HG03039 (cell line): ENCODE measurements around the gene ST6GALNAC3.

ENCODE experiments used
- ATAC-seq: cut with Tn5 transposase; IDR thresholded peaks from one replicate; pipeline ENCODE4 v1.9.1; 2021; ENCODE audit warnings: mild to moderate bottlenecking, moderate library complexity; ENCODE audit not compliant: unreplicated experiment

Gene ST6GALNAC3

DNA sequence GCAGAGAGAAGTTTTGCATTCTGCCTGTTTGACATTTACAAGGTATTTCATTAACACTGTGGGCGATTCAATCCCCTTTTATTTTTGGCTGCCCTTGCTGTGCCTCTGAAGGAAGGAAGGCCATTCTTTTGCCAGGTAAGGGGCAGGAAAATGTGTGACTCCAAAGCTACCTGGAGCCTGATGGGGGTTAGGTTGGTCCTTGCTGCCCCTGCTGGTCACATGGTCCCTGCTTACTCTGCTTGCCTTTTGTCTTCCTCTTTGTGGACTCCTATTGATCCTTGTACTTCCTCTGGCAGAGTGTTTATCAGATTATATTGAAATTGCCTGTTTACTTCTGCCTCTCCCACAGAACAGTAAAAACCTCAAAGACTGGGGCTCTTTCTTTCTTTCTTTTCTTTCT lies 65.7 kb downstream of the ST6GALNAC3 start:
- ATAC-seq: no peak

DNA sequence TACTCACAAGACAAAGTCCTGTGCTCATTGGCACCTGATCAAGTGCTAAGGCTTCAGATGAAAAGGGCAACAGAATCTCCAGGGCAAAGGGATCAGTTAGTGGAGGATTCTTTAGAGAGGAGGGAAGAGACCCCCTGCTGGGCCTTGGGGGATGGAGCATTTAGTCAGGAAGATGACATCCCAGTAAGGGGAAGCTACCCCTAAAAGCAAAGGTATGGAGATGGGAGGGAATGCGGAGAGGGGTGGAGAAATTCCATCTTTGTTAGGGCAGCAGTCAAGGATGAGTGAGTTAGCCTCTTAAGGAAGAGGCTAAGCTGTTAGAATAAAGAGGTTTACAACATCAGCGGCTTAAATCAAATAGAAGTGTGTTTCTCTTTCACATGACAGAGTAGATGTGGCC lies 67.4 kb downstream of the ST6GALNAC3 start:
- ATAC-seq: no peak

DNA sequence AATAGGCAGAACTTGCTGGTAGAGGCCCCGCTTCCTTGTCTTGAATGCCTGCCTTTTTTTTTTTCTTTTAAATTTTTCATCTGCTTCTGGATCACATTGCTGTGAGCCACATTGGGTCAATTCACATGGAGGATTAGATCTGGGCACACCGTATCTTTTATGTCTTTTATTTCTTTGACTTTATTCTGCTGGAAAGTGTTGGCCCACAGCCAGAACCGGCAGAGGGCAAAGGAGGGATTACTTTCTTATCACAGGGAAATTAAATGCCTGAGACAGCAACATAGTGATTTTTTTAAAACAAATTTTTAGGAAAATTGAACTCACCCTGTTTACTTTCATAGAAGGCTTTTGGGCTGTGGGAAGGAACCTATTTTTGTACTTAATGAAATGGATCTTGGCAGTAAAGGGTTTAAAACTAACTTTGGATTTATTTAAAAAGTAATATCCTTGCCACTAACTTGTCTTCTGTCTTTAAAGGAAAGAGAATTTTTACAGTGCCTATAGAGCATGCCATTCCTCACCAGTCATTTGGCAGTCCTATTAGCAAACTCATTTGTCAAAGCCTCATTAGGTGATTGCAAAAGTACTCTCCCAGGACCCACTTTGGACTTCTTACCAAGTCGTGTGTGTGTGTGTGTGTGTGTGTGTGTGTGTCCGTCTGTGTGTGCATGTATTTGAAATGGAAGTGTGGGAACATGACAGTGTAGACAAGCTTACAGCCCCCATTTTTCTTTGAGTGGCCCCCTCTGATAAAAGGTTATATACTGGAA lies 68.4 kb downstream of the ST6GALNAC3 start:
- ATAC-seq: no peak

DNA sequence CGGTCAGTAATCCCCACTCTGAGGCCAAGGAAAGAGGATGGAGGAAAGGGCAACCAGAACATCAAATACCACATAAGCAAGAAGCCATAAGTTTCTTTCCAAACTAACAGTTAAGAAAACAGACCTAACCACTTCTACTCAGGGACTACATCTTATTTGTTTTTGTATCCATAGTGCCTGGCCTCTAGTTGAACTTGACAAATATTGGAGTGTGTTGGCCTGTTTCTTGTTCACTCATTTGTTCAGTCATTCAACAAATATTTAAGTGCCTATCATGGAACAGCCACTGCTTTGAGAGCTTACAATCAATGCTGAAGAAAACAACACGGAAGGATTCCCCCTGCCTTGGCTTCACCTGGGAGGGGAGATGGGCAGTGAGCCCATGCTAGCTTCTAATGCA lies 69.7 kb downstream of the ST6GALNAC3 start:
- ATAC-seq: no peak

DNA sequence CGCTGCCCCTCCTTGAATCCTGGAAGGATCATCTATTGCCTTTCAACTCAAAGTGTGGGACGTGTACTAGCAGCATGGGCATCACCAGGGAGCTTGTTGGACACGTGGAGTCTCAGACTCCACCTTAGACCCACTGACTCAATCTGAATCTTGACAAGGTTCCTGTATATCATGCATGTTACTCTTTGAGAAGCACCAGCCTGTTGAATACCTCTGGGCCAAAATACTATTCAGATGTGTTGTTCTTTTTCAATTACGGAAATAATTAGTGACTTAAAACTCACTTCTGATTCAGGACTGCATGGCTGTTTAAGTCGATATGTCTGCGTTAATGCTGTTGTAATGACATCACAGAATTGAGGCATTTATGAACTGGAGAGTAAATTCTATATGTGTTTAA lies 70.8 kb downstream of the ST6GALNAC3 start:
- no peak for ATAC-seq

DNA sequence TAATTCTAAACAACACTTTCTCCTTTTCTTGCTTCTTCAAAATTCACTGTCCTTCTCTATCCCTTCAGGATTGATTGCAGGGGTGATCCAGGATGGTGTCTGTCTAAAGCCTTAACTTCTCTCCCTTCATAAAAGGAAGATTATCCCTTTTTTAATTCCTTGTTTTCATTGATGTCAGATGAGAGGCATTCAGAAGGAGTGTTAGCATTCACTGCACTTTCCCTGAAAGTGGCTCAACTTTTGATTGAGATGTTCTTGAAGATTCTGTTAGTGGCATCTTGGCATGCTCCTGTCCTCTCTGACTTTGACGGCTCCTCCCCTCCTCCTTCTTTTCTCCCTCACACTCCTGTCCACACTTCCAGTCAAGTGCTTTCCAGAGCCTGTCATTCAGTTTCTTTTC lies 71.6 kb downstream of the ST6GALNAC3 start:
- no peak for ATAC-seq

DNA sequence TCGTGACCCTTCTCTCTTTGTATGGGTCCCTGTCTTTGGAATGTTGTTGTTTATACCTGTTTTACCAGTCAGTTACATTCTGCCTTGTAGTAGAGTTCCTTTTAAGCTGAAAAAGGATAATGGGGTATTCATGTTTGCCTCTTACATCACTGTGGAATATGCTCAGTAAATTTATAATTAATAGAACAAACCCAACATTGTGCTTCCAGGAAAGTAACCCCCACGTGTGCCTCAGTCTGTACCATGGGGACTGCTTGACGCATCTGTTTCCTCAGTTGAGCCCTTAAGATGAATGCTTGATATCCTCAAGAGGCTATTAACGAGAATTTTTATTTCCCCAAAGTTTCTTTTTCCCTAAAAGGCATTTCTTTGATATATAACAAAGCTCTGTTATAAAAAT lies 73.4 kb downstream of the ST6GALNAC3 start:
- no peak for ATAC-seq

DNA sequence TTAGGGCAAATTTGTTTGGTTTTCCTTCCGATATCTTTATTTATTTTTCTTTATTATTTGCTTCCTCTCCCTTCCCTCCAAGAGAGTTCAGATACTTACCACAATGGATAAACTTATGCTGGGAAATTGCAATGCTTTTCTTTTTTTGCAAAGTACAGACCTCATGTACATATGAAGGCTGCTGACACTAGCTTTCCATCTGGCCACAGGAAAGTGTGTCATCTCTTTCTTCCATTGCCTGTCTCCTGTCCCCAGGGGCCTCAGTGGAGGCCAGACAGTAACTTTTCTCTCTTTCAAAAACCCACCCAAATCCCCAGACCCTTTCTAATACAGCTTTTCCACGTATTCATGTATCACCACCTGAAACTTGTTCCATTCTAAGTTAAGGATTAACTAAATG lies 73.9 kb downstream of the ST6GALNAC3 start:
- ATAC-seq: no peak

DNA sequence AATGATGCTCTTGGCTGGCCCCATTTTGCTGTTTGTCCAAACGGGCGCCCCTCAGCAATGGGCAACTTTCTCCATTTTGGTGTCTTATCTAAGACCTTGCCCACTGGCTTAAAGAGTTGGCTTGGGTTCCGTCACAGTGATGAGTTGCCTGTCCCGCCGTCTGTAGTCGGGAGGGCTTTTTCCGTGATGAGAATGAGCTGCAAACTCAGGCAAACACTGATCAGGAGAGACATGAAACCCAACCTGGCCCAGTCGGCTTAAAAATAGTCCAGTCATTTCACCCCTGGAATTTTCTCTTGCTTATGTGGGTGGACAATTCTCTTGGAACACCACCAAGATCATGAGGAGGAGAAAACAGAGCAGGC lies 79.3 kb downstream of the ST6GALNAC3 start:
- ATAC-seq: no peak

DNA sequence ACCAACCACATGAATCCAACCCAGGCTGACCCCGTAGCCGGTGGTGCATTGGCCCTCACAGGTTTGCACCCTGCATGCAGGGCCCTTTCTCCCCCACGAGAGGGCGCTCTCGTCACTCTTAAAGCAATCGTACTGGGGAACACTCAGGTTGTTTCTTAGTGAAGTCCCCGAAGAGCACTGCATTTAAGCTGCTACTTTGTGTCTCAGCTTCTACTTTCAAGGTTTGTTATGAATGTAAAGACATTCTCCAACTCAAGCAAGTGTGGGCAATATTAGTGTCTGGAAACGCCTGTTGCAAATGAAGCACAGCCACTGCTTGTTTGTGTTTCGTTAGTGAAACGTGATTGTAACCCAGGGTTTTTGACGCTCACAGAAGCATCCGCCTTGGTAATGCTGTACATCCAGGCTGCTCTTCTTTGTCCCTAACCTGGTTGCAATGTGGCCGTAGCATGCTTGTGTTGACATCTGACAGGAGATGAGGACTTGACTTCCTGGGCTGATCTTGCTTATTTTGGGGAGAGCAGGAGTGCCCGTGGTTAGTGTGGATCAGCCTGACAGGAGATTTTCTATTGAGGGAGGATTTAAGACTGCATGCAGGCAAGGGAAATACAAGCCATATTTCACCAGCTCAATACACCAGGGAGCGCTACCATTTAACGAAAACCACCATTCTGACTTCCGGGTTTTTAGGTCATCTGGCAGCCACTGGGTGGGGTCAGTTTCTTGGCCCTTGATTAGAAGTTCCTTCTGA lies 79.8 kb downstream of the ST6GALNAC3 start:
- ATAC-seq: peak; percentile 96

DNA sequence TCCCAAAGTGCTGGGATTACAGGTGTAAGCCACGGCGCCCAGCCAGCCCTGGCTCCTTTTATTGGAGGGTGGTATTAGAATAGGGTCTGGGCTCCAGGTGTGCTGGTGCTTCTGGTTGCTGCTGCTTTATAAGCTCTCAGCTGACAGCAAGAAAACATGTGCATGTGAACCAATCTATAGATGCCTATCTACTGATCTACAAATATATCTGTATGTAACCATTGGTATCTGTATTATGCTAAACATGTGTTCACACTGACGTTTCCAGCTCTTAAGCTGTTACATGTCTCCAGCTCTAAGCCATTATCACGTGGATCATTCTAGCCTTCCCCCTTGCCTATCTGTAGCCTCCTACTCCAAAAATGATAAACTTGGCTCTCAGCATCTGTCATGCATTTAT lies 82.4 kb downstream of the ST6GALNAC3 start:
- ATAC-seq: no peak

DNA sequence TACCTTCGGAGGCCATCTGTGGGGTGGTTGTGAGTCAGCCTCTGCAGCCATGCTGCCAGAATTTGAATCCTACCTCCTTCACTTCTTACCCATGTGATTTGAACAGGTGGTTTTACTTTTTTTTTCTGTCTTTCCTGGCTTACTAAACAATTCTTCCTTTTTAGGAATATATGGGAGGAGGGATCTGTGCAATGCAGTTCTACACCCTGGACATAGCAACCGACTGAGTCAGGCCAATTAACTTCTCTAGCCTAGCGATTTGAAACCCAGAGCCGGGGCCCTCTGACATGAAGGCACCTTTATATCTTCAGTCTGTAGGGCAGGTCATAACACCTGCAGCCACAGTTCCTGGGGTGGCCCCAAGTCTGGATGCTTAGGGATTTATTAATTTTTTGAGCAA lies 83.6 kb downstream of the ST6GALNAC3 start:
- ATAC-seq: no peak

DNA sequence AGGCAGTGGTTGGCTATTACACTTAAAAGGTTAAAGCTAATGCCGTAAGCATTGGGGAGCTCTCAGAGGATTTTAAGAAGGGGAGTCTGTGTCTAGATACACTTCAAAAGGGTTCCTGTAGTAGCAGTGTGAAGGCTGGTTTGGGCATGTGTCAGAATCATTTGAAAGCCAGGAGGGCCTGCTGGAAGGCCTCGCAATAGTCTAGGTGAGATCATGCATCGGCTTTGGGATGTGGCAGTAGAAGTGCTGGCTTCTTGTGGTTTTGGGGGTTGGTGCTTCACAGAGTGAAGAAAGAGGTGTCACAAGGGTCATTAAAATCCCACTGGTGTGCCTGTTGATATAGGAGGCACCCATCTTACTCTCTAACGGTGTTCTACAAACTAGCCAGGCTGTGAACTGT lies 85.7 kb downstream of the ST6GALNAC3 start:
- ATAC-seq: no peak

DNA sequence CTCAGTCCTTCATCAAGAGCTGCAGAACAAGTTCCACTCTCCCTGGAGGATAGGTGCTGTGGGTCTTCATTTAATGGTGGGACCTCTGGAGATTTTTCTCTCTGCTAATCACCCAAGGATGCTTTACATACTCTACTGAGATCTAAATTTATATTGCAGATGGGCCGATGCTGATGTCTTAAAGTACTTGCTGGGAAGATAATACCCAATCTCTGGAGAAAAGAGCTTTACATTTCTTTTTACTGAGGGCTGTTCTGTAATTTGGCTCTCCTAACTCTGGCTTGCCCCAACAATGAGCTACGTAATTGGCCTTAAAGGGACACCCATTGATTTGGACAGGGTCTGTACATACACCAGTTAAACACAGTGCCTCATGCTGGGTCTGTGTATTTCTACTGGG lies 86.9 kb downstream of the ST6GALNAC3 start:
- no peak for ATAC-seq

DNA sequence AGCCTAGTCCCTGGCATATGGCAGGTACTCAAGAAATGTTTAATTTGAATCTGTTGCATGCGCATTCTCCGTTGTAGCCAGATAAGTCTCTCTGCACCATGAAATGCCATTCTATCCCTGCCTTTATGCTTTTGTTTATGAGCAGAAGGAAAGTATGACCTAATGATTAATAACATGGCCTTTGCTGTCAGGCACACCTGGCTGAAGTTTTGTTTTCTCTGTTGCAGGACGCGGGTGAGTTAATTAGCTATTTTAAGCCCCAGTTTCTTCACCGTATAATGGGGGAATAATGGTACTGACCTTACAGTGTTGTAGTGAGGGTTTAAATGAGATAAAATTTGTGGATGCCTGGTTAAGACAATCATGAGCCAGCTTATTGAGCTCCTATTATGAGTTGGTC lies 87.7 kb downstream of the ST6GALNAC3 start:
- no peak for ATAC-seq

DNA sequence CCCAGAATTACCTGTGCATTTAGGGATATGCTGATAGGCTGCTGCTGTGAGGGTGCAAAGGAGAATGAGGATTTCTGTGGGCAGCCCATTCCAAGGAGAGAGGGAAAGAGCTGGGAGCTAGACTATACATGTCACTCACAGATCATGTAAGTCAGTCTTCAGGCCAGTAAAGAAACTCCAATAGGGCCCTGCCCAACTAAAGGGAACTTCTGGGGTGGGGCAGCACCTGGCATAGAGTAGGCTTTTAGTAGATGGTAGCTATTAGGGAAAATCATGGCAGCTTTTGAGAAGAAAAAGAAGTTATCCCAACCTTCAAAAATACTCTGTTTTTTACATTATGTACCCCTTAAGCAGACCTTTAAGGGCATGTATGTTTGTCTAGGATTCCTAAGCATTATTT lies 89.6 kb downstream of the ST6GALNAC3 start:
- ATAC-seq: no peak

DNA sequence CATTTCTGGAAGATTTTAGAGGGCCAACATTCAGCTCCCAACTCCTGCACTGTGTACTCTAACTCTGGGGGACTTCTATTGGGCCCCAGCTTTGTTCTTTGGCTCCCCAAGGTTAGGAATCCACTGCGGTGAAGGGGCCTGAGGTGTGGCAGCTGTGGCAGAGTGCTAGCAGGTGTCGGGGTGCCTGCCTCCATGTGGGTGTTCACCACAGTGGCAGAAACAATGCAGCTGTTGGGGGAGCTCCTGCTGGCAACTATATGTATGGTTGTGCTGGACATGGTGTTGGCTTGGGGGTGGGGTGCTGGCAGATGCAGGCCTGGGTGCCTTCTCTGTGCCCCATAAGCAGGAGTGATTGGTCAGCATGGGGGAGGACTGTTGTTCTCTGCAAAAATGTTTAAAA lies 95.5 kb downstream of the ST6GALNAC3 start:
- no peak for ATAC-seq

DNA sequence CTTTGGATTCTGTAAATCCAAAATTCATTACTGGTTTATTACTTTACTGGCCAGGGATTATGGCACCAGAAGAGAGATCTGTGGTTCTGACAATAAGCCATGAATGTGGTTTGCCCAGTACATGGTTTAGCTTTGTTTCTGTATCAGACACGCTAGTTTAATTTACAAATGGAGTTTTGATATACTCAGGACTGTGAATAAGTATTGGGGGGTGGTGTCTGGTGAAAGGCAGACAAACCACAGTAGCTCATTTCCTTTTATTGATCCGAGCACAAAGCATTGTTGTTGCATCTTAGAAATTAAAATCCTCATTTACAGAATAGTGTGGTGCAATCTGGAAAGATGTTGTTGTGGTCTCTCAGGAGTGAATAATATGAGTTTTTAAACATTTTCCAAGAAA lies 96.0 kb downstream of the ST6GALNAC3 start:
- ATAC-seq: no peak

DNA sequence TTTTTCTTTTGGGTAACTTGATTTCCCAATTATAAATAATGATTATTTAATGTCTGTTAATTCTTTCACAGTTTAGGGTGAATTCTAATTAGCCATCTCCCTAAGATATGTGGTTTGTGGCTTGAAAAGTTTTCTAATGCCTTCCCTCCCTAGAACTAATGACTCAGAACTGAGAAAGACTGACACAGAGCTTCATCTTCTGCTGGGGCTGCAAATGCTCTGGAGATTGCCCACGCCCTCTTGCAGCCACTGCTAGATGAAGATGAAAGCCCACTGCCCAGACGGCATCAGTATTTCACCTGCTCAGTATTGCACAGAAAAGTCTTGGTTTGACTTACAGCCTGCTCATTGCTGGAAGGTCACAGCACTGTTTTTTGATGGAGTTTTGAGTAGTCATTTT lies 101.5 kb downstream of the ST6GALNAC3 start:
- no peak for ATAC-seq

DNA sequence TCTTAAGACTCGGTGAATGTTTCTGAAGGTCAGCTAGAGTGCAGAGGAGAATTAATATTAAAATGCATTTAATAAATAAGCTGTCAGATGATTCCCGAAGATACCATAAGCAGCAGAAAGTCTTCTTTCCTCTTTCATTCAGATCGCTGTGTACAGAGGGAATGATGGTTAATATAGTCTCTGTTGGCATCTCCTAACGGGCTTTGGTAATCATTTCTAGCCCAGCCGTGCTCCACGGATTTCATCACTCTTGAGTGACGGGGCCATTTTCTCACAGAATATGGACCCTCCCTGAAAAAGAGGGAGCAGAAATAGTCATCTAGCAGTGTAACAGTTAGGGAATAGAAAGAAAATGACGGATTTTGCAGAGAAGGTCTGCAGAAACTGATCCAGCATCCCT lies 103.1 kb downstream of the ST6GALNAC3 start:
- ATAC-seq: no peak

DNA sequence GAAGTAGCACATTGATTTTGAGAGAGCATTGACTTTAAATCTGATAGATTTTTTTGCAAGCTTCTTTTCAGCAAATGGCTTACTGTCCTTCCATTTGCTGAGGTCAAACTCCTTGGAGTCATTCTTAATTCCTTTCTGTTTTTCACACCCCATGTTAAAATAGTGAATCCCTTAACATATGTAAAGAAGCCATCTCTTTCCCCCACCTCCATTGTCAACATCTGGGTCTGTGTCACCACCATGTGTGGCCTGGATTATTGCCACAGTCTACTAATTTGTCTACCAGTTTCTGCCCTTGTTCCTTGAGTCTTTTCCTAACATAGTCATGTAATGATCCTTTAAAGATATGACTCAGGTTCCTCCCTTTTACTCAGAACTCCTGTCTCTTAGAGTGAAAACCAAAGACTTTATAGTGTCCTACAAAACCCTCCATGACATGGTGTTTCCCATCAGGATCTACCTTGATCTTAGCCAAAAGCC lies 104.7 kb downstream of the ST6GALNAC3 start:
- no peak for ATAC-seq

DNA sequence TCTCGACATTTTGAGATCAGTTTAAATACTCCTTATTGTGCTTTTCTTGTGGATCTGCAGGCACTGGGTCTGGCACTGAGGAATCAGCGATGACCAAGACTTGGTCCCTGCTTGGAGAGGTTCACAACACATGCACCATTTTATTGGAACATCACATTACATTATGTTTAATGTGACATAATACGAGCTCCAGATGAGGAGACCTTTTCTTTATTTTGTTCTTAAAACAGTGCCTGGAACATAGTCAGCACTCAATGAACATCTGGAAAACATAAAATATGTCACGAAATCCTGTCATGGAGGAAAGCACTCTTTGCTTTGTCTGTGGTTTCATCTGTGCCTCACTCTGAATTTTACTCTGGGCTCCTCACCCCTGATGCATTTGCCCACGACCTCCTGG lies 110.7 kb downstream of the ST6GALNAC3 start:
- no peak for ATAC-seq
